ENCODE data around the gene IFT74. TPM values are rescaled to one million over a fixed set of nuclear protein-coding genes. Genes with fewer than 3 reads are reported as not detected.

The IFT74 gene
- total and polyA plus RNA-seq, 2 of the 13 experiments (the other 11 are each of a cell fraction or from before 2014, with no cell fraction given), result 4.2 to 12.3 TPM

- TF ChIP-seq HOXA9 (CRISPR knock-in tag; IDR thresholded peaks at IDR 0.05; ENCODE audit: borderline replicate concordance), result no peak
- TF ChIP-seq ZNF430 (CRISPR knock-in tag; IDR thresholded peaks at IDR 0.05), result no peak
- TF ChIP-seq ZNF550 (CRISPR knock-in tag; IDR thresholded peaks at IDR 0.05; ENCODE audit: borderline replicate concordance), result no peak
- 0 out of 2 replicates have a peak, but pooled peaks have one; percentile 32 for TF ChIP-seq ZFP36L1 (CRISPR knock-in tag; IDR thresholded peaks at IDR 0.05)
- TF ChIP-seq ZNF792 (CRISPR knock-in tag; IDR thresholded peaks at IDR 0.05), result 0 out of 2 replicates have a peak, but pooled peaks have one; percentile 1
- no peak for TF ChIP-seq STAG1 (CRISPR knock-in tag; IDR thresholded peaks at IDR 0.05)
- TF ChIP-seq ZNF614 (CRISPR knock-in tag; IDR thresholded peaks at IDR 0.05; ENCODE audit: borderline replicate concordance), result no peak
- no peak for TF ChIP-seq SAFB2 (CRISPR knock-in tag; IDR thresholded peaks at IDR 0.05; ENCODE audit: borderline replicate concordance, low read depth)
- TF ChIP-seq ZNF547 (CRISPR knock-in tag; IDR thresholded peaks at IDR 0.05), result peak; percentile 42; the same call in 1 of the 2 replicates
Measured at GRCh38 chr9:26955222-26955903, 849 bp upstream of the IFT74 start (continued).

GRCh38 chr9:26956860-26957233, 635 bp downstream of the IFT74 start:
- 2% methylated on average over 6 of the region's 6 CpGs for WGBS (ENCODE audit: low lambda C conversion rate)
- H4K20me1 ChIP-seq (ENCODE audit: insufficient read depth, low read length), result no peaks in the 10 kb centered on the region
- intact Hi-C loops (cut with micrococcal nuclease; ENCODE audit: unreplicated experiment) (loop anchor here (1.0 kb wide), 1 partner anchor 10 kb away; the partner anchor contains the start of gene PLAA), in situ Hi-C loops (cut with HindIII; ENCODE audit: extremely low pct_ligation_motif_present, low pct_unique_long_range_greater_than_20kb) (no loop called here)
- peak overlapping the region; percentile 75 for H2AFZ ChIP-seq (ENCODE audit: low read length)
- no peaks in the 10 kb centered on the region for H3K27me3 ChIP-seq (ENCODE audit: control insufficient read depth in 1 of 2, insufficient read depth in 2 of 2, low read length in 2 of 2)
- H3K79me2 ChIP-seq (ENCODE audit: insufficient read depth, low read length), result peaks cover 7% of the 10 kb centered on the region
- H3K36me3 ChIP-seq (replicated peaks in 1 of 2; ENCODE audit: control insufficient read depth in 1 of 2, insufficient read depth in 2 of 2, low read length in 2 of 2), result no peaks in the 10 kb centered on the region
- peak overlapping the region; percentile 85 for H3K27ac ChIP-seq (ENCODE audit: extremely low read length, insufficient read depth, low read length)
- FAIRE-seq (no peak), ATAC-seq (peak; percentile 9), DNase-seq (ENCODE audit: low spot score) (no peak)
- H3K4me2 ChIP-seq (ENCODE audit: low read depth, low read length), result peak overlapping the region; percentile 81
- H3K9ac ChIP-seq (ENCODE audit: insufficient read depth, low read depth, low read length), result peak overlapping the region; percentile 88
- ChIA-PET CTCF (ENCODE audit: low intra/inter-chr PET ratio, low total read pairs) (no interaction called here), POLR2A (interaction anchor here (2.5 to 3.1 kb wide), 2 partner anchors 9 to 64 kb away, joined by 24 to 30 read pairs; partner anchors contain the start of genes CAAP1 and PLAA)
- peaks cover 26% of the 10 kb centered on the region for H3K4me1 ChIP-seq (ENCODE audit: insufficient read depth, low read length)
- BruUV-seq (replicated peaks), result no TSS peak
- H3K4me3 ChIP-seq (replicated peaks in 1 of 3; ENCODE audit: insufficient read depth in 1 of 3, low read depth in 2 of 3, low read length in 3 of 3), result peak overlapping the region; percentile 76 to 90 (median 84)
- no peaks in the 10 kb centered on the region for H3K9me3 ChIP-seq (ENCODE audit: low read length)
- TF ChIP-seq ZNF281 (CRISPR knock-in tag; IDR thresholded peaks at IDR 0.05; ENCODE audit: borderline replicate concordance) (no peak), ZFP36L2 (CRISPR knock-in tag; IDR thresholded peaks at IDR 0.05) (no peak), RNF2 (conservative IDR thresholded peaks at IDR 0.05; ENCODE audit: low read depth) (no peak), TBL1XR1 (IDR thresholded peaks at IDR 0.05; ENCODE audit: borderline replicate concordance, low read length, partially characterized antibody) (no peak), IRF9 (CRISPR knock-in tag; IDR thresholded peaks at IDR 0.05; ENCODE audit: borderline replicate concordance) (no peak), GPBP1L1 (CRISPR knock-in tag; IDR thresholded peaks at IDR 0.05) (no peak), IRF1 (CRISPR knock-in tag; IDR thresholded peaks at IDR 0.05; ENCODE audit: low read depth) (no peak), SATB2 (CRISPR knock-in tag; IDR thresholded peaks at IDR 0.05) (no peak), SMAD9 (CRISPR knock-in tag; IDR thresholded peaks at IDR 0.05) (no peak)

All from HepG2 (cell line).